ENCODE results near the gene TTBK2. TPM values are rescaled to one million over a fixed set of nuclear protein-coding genes. Genes with fewer than 3 reads are reported as not detected.
A peak's percentile ranks its signal among the peaks of the same experiment; 100 is the strongest.

Gene TTBK2
- total RNA-seq, 1 experiment from 2014 or later: 25.5 TPM

- CTCF ChIA-PET: no interaction called here
- DNase-seq (ENCODE audit: unreplicated experiment): no peak
- Mint-ChIP-seq H3K4me1 (ENCODE audit: insufficient read depth, unreplicated experiment) (peaks cover 4% of the 10 kb centered on the region), H3K4me3 (ENCODE audit: unreplicated experiment) (no peak overlapping the region), H3K27me3 (ENCODE audit: insufficient read depth, unreplicated experiment) (no peaks in the 10 kb centered on the region), H3K27ac (ENCODE audit: low read depth, unreplicated experiment) (peak overlapping the region; percentile 46), H3K9me3 (ENCODE audit: unreplicated experiment) (no peaks in the 10 kb centered on the region), H3K36me3 (ENCODE audit: insufficient read depth, unreplicated experiment) (peaks cover 29% of the 10 kb centered on the region)
- no TSS peak for BruUV-seq (replicated peaks)
- no peak for TF ChIP-seq CTCF (IDR thresholded peaks at IDR 0.05; ENCODE audit: unreplicated experiment)
- intact Hi-C loops (cut with micrococcal nuclease): no loop called here
- POLR2A ChIA-PET: no interaction called here
Observed at GRCh38 chr15:42798802-42799201, 121.8 kb downstream of the TTBK2 start.

GRCh38 chr15:42796955-42797782, 123.4 kb downstream of the TTBK2 start:
- CTCF ChIA-PET: interaction anchor here (0.7 to 1.8 kb wide), 7 partner anchors 13 to 408 kb away, joined by 3 to 7 read pairs (median 3); partner anchors contain the start of gene CDAN1
- Mint-ChIP-seq H3K4me1 (ENCODE audit: insufficient read depth, unreplicated experiment) (peaks cover 4% of the 10 kb centered on the region), H3K36me3 (ENCODE audit: insufficient read depth, unreplicated experiment) (peaks cover 43% of the 10 kb centered on the region), H3K4me3 (ENCODE audit: unreplicated experiment) (no peak overlapping the region), H3K9me3 (ENCODE audit: unreplicated experiment) (no peaks in the 10 kb centered on the region), H3K27me3 (ENCODE audit: insufficient read depth, unreplicated experiment) (no peaks in the 10 kb centered on the region), H3K27ac (ENCODE audit: low read depth, unreplicated experiment) (peak overlapping the region; percentile 7)
- intact Hi-C loops (cut with micrococcal nuclease): loop anchor here (1.0 kb wide), 1 partner anchor 129 kb away; no protein-coding TSS in a partner anchor
- BruUV-seq (replicated peaks): no TSS peak
- DNase-seq (ENCODE audit: unreplicated experiment): peak; percentile 10
- peak; percentile 26 for TF ChIP-seq CTCF (IDR thresholded peaks at IDR 0.05; ENCODE audit: unreplicated experiment)
- POLR2A ChIA-PET: interaction anchor here (0.7 kb wide), 1 partner anchor 94 kb away, joined by 3 read pairs; no protein-coding TSS in a partner anchor

GRCh38 chr15:42788725-42789124, 131.9 kb downstream of the TTBK2 start:
- no peak overlapping the region for H3K4me3 Mint-ChIP-seq (ENCODE audit: unreplicated experiment)
- TF ChIP-seq CTCF (IDR thresholded peaks at IDR 0.05; ENCODE audit: unreplicated experiment): no peak

GRCh38 chr15:42786978-42787377, 133.6 kb downstream of the TTBK2 start:
- H3K27ac Mint-ChIP-seq (ENCODE audit: low read depth, unreplicated experiment): no peak overlapping the region
- ChIA-PET POLR2A (no interaction called here), CTCF (no interaction called here)
- H3K4me1 Mint-ChIP-seq (ENCODE audit: insufficient read depth, unreplicated experiment): no peaks in the 10 kb centered on the region
- BruUV-seq (replicated peaks): no TSS peak
- H3K4me3 Mint-ChIP-seq (ENCODE audit: unreplicated experiment): no peak overlapping the region
- H3K27me3 Mint-ChIP-seq (ENCODE audit: insufficient read depth, unreplicated experiment): no peaks in the 10 kb centered on the region
- no peak for DNase-seq (ENCODE audit: unreplicated experiment)
- TF ChIP-seq CTCF (IDR thresholded peaks at IDR 0.05; ENCODE audit: unreplicated experiment): no peak
- H3K36me3 Mint-ChIP-seq (ENCODE audit: insufficient read depth, unreplicated experiment): peaks cover 28% of the 10 kb centered on the region
- intact Hi-C loops (cut with micrococcal nuclease): no loop called here
- no peaks in the 10 kb centered on the region for H3K9me3 Mint-ChIP-seq (ENCODE audit: unreplicated experiment)

More at GRCh38 chr15:42788725-42789124, 131.9 kb downstream of the TTBK2 start:
- intact Hi-C loops (cut with micrococcal nuclease): no loop called here
- Mint-ChIP-seq H3K27ac (ENCODE audit: low read depth, unreplicated experiment) (no peak overlapping the region), H3K27me3 (ENCODE audit: insufficient read depth, unreplicated experiment) (no peaks in the 10 kb centered on the region), H3K4me1 (ENCODE audit: insufficient read depth, unreplicated experiment) (no peaks in the 10 kb centered on the region), H3K36me3 (ENCODE audit: insufficient read depth, unreplicated experiment) (peaks cover 29% of the 10 kb centered on the region), H3K9me3 (ENCODE audit: unreplicated experiment) (no peaks in the 10 kb centered on the region)
- POLR2A ChIA-PET: no interaction called here
- CTCF ChIA-PET: no interaction called here
- no peak for DNase-seq (ENCODE audit: unreplicated experiment)
- BruUV-seq (replicated peaks): no TSS peak

All from MCF 10A (cell line).